GM12864 (cell line): ENCODE measurements around the gene GRPEL2.

Source experiments
- DNase-seq: peaks from one replicate; pipeline ENCODE4 v3.0.0-alpha.2; 2011; ENCODE audit warnings: low read depth
- H3K4me3 ChIP-seq: 2 replicates; pipeline ENCODE4 v1.5.1; 2011; ENCODE audit warnings: mild to moderate bottlenecking, low read depth, low read length, control low read depth
- CTCF ChIP-seq: IDR thresholded peaks from 2 replicates; pipeline ENCODE4 v1.5.1; 2011; ENCODE audit warnings: low read depth, mild to moderate bottlenecking, moderate library complexity, low read length, control low read depth, inconsistent platforms; ENCODE audit errors: missing control alignments

GRPEL2 gene

GRCh38 chr5:149310488-149310887 lies 34.8 kb upstream of the GRPEL2 start:
- TF ChIP-seq CTCF: no peak
- H3K4me3 ChIP-seq: no peak overlapping the region
- DNase-seq: no peak

- TF ChIP-seq CTCF: no peak
- H3K4me3 ChIP-seq: no peak overlapping the region
- DNase-seq: no peak
Observed at GRCh38 chr5:149310947-149311658, 34.2 kb upstream of the GRPEL2 start.

- no peak for TF ChIP-seq CTCF
- no peak for DNase-seq
- no peak overlapping the region for H3K4me3 ChIP-seq
Observed at GRCh38 chr5:149313151-149313841, 32.0 kb upstream of the GRPEL2 start.

GRCh38 chr5:149314571-149315111 lies 30.7 kb upstream of the GRPEL2 start:
- no peak for DNase-seq
- H3K4me3 ChIP-seq: no peak overlapping the region
- TF ChIP-seq CTCF: no peak

- no peak for DNase-seq
- H3K4me3 ChIP-seq: no peak overlapping the region
- TF ChIP-seq CTCF: no peak
Observed at GRCh38 chr5:149315753-149316152, 29.5 kb upstream of the GRPEL2 start.

GRCh38 chr5:149317281-149318048 lies 27.8 kb upstream of the GRPEL2 start:
- no peak for DNase-seq
- peak; percentile 64 for TF ChIP-seq CTCF
- H3K4me3 ChIP-seq: no peak overlapping the region
